NCI-H1694 (cell line): ENCODE measurements around the gene JADE2.

Experiments
- DNase-seq: peaks from one replicate; lab custom pipeline; 2025; lab: John Stamatoyannopoulos, UW

The JADE2 gene

GRCh38 chr5:134570365-134570758 lies 44.9 kb downstream of the JADE2 start:
- no peak for DNase-seq

GRCh38 chr5:134570886-134571285 lies 45.4 kb downstream of the JADE2 start:
- no peak for DNase-seq

DNA sequence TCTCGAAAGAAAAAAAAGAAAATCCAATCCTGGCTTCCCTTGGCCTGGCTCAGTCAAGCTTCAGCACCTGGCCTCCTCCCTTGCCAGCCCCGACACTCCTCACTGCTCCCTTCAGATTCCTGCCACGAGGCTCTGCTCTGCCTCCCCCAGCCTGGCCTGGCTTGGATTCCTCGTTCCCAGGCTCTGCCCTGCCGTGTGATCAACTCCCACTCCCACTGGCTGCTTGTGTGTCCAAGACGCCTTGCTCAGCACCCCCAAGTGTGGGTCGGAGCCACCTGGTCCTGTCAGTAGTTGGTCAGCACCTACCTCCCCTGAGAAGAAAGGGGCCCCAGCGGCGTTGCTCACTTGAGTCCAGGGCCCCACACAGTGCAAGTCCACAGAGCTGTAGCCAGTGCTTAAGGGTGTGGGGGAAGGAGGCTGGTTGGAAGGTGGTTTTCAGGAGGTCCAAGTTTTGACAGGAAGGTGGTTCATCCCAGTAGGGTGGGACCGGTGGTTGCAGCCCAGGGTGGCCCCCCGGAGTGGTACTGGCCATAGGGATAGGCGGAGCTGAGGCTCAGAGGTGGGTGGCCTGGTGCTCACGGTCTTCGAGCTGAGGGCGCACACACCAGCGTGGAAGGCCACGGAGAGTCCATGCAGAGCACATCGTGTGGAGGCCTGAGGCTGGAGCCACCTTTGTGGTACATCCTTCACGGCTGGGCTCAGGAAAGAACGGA lies 46.4 kb downstream of the JADE2 start:
- DNase-seq, result no peak

DNA sequence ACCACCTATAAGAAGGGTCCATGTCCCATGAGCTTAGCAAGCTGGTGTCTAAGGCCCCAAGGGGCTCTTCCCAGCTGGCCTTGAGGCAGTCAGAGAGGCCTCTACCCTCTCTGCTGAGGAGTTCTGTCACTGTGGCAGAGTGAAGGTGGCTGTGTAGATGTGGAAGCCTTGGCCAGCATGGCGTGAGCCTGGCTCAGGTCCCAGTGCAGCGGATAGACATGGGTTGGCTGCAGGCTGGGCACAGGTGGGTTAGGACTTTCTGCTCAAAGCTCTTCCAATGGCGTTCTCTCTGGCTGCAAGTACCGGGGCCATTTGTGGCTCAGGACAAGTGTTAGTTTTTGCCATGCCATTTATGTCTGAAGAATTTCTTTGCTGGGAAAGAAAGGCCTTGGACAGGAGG lies 47.3 kb downstream of the JADE2 start:
- no peak for DNase-seq

GRCh38 chr5:134574521-134574920 lies 49.1 kb downstream of the JADE2 start:
- no peak for DNase-seq

DNA sequence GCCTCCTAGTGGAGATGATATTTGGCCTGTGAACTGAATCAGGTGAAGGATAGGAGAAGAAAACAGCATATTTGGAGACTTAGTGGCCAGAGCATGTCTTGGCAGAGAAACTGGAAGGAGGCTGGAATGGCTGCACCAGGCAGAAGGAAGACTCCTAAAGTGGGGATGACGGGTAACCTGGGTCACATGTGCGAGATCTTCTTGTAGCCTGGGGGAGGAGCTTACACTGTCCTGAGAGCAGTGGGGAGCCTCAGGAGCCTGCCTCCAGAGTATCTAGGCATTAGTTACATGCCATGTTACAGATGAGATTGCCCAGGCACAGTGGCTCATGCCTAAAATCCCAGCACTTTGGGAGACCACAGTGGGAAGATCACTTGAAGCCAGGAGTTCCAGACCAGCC lies 49.8 kb downstream of the JADE2 start:
- no peak for DNase-seq

GRCh38 chr5:134576386-134577021 lies 51.0 kb downstream of the JADE2 start:
- DNase-seq, result no peak

GRCh38 chr5:134577022-134577795 lies 51.7 kb downstream of the JADE2 start:
- no peak for DNase-seq

- DNase-seq, result peak; percentile 77
Measured at GRCh38 chr5:134577796-134578577, 52.5 kb downstream of the JADE2 start.

- DNase-seq, result no peak
Measured at GRCh38 chr5:134578578-134579283, 53.3 kb downstream of the JADE2 start.

DNA sequence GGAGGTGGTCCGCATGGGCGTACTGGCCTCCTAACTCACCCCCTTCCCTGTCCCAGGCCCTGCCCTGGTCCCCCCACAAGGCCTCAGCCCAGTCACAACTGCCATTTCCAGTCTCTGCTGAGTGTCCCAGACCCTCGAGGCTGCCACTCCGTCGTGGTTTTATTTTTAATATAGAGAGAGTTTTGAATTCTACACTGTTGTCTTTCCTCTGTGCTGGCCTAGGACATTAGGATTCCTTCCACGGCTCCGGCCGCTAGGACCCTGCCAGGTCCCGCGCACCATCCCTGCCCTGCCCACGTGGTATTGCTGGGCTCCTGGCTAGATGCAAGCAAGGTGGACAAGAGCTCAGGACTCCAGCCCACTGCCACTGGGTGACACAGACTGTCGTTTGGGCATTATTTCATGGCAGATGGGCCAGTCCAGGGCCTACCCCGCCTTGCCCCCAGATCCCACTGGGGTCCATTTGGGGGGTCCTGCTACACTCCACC lies 53.9 kb downstream of the JADE2 start:
- no peak for DNase-seq

DNA sequence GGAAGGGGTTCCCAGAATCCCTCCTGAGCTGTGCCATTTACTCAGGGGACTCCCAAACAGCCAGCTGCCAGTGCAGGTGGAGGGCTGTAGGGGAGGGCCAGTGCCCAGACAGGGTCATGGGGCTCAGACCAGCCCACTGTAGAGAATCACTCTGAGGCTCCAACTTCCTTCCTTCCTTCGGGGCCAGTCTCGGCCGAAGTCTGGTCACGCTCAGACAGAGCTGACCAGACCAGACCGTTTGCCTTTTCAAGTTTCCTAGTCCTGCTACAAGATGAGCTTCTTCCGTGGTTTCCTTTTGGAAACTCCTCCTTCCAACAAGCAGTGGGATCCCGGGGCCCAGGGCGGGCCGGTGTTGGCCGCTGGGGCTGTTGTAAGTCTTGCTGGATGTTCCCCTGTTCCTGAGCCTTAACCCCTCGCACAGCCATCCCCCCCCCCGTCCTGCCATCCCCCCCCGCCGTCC lies 54.6 kb downstream of the JADE2 start:
- DNase-seq, result no peak

DNA sequence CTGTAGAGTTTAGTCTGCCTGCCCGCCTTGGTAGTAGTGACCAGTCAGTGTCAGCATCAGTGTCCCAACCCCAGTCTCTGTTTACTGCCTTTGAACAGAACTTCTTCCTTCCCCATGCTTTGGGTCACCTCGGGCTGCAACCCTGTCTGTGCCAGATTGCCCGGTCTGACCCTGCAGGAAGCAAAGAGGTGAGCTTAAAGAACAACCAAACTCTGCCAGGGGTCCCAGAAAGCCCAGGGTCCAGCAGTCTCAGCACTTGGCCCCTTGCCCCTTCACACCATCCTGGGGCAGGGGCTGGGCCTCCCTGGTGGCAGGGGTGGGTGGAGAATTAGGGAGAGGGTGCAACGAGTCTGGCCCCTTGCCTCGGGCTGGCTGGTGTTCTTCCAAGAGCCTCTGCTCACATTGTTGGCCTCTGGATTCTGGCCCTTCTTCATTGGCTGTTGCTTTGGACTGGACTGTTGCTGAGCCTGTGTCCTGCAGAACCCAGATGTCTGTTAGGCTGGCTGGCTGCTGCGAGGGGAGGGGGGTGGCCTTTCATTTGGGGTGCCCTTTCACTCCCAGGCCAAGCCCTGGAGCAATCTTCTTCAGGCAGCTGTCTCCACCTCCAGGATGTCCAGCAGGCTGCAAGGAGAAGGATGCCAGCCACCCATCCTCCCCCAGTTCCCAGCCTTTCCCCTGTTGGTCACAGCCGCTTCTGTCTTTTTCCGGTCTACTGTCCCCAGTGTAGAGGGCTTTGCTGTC lies 55.9 kb downstream of the JADE2 start:
- no peak for DNase-seq

DNA sequence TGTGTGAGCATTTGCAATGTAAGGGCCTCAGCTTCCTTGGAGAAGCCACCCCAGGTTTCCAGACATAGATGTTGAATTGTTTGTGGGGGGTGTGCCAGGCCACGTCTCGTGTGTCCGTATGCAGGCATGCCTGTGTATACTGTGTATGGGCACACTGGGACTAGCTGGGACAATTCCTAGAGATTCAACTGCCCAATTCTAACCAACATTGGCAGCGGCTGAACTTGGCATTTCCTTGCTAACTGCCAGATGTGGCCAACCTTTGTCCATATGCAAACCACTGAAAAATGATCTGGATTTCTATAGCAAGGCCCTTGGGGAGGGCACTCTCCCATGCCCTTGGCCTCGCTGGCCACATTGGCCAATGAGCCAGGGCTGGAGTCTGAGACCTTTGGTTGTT lies 56.8 kb downstream of the JADE2 start:
- DNase-seq, result no peak

DNA sequence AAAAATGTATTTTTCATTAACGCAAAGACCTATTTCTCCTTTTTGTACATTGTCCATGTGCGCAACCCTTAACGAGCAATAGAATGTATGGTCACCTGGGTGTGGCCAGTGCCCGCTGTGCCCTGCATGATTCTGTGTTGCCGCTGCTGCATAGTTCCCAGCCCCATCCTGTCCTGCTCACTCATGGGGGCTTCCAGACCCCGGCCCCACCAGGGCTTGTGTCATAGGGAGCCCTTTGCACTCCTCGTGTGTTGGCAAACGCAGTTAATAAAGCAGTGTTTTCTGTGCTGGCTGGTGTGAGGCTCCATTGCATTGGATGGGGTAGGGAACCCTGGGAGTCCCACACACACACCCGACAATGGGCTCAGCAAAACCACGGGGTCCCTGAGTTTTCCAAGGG lies 57.5 kb downstream of the JADE2 start:
- DNase-seq, result no peak

GRCh38 chr5:134583766-134584165 lies 58.3 kb downstream of the JADE2 start:
- DNase-seq, result no peak

GRCh38 chr5:134584662-134585061 lies 59.2 kb downstream of the JADE2 start:
- no peak for DNase-seq

DNA sequence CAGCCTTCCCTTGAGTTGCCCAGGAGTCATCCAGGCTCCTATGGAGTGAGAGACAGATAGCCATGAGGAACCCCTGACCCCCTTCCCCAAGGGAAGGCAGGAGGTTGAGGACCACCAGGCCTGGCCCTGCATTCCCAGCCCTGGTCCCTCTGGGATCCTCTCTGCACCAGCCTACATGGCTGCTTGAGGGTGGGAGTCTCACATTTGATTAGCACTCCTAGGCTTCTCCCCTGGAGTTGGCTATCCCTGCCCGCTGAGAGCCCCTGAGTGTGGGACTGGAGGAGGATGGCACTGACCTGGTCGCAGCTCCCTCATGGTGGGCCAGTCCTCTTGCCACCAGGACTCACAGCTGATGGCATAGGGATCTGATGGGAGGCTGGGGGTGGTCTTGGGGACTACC lies 60.5 kb downstream of the JADE2 start:
- no peak for DNase-seq

- DNase-seq, result peak; percentile 68
Measured at GRCh38 chr5:134586866-134587524, 61.5 kb downstream of the JADE2 start.

DNA sequence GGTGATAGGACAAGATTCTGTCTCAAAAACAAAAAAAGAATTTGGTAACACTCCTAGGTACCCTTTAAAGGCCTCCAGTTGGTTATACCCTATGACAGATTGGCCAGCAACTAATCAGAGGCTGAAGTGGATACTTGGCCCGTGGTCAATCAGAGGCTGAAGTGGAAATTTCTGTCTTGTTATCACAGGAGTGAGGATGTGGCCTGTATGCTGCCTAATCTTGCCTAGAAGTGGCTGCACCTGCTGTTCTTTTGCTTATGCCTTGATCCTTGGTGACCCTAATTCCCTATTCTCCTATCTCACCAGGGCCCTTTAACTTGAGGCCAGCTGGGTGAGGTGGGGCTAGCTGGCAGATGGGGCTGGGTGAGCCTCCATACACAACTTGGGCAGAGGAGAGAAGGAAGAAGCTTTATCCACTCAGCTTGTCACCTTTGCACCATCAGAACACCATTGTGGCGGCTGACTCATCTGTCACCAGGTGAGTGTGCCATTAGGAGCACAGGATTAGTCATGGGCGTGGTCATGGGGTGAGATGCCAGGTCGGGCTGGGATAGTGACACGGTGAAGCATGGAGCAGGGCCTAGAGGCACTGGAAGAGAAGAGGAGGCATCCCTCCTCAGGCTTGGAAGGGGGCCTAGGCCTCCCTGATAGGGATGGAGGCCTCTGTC lies 65.7 kb downstream of the JADE2 start:
- DNase-seq, result no peak
